Activated CD8-positive, alpha-beta memory T cell treated with anti-CD3 and anti-CD28 coated beads, Interleukin-2, amount 10 ng/mL, durations not matched to agents 7 days and 5 days (primary cell): ENCODE results near the gene ZNF598. TPM values are rescaled to one million over a fixed set of nuclear protein-coding genes. Genes with fewer than 3 reads are reported as not detected.

Experiments used
- ATAC-seq: fragments of 150-1000 bp; cut with Tn5 transposase; one replicate; pipeline ENCODE4 v1.10.0; 2021; ENCODE audit warnings: moderate library complexity
- CTCF ChIA-PET: fragments of 350-600 bp; sonication (Branson Sonifier 250); formaldehyde crosslinking; loops from one replicate; lab custom pipeline; 2021; ENCODE audit warnings: antibody characterized with exemption; lab: Charles Lee
- DNase-seq: peaks from one replicate; pipeline ENCODE4 v3.0.0-alpha.2; 2020
- H3K27ac Mint-ChIP-seq: one replicate; pipeline ENCODE4 v1.8.0; 2021; ENCODE audit warnings: mild to moderate bottlenecking, mixed read lengths
- H3K27me3 Mint-ChIP-seq: one replicate; pipeline ENCODE4 v1.8.0; 2021; ENCODE audit warnings: mixed read lengths
- H3K36me3 Mint-ChIP-seq: one replicate; pipeline ENCODE4 v1.8.0; 2021; ENCODE audit warnings: mild to moderate bottlenecking, mixed read lengths
- H3K4me1 Mint-ChIP-seq: one replicate; pipeline ENCODE4 v1.8.0; 2021; ENCODE audit warnings: mixed read lengths
- H3K4me3 Mint-ChIP-seq: one replicate; pipeline ENCODE4 v1.8.0; 2021; ENCODE audit warnings: mild to moderate bottlenecking, moderate library complexity, mixed read lengths
- H3K9me3 Mint-ChIP-seq: one replicate; pipeline ENCODE4 v1.8.0; 2022; ENCODE audit warnings: low read depth, mixed read lengths
- total RNA-seq, 2 experiments: library from RNA; stranded (reverse); gene quantifications; one replicate each; pipeline ENCODE4 v1.2.3, GENCODE V29; 2021

Gene ZNF598
- total RNA-seq, 2 experiments from 2014 or later: 76.2 to 94.5 TPM

- H3K27ac Mint-ChIP-seq: no peak overlapping the region
- H3K4me1 Mint-ChIP-seq: peaks cover 27% of the 10 kb centered on the region
- H3K27me3 Mint-ChIP-seq: peaks cover 11% of the 10 kb centered on the region
- CTCF ChIA-PET: interaction anchor here (0.8 to 4.3 kb wide), 4 partner anchors 9 to 161 kb away, joined by 3 to 42 read pairs (median 4); no protein-coding TSS in a partner anchor
- DNase-seq: no peak
- no peak for ATAC-seq
- H3K36me3 Mint-ChIP-seq: peaks cover 9% of the 10 kb centered on the region
- H3K4me3 Mint-ChIP-seq: no peak overlapping the region
- H3K9me3 Mint-ChIP-seq: no peaks in the 10 kb centered on the region
Observed at GRCh38 chr16:1992704-1993317, 16.8 kb downstream of the ZNF598 start.

GRCh38 chr16:1991948-1992703 is 17.5 kb downstream of the ZNF598 start:
- CTCF ChIA-PET: interaction anchor here (1.5 to 4.3 kb wide), 4 partner anchors 9 to 15 kb away, joined by 3 to 42 read pairs (median 6); no protein-coding TSS in a partner anchor
- Mint-ChIP-seq H3K27ac (peak overlapping the region; percentile 49), H3K9me3 (no peaks in the 10 kb centered on the region), H3K4me1 (peaks cover 27% of the 10 kb centered on the region), H3K27me3 (peaks cover 11% of the 10 kb centered on the region), H3K36me3 (peaks cover 6% of the 10 kb centered on the region), H3K4me3 (peak overlapping the region; percentile 66)
- ATAC-seq (peak; percentile 76), DNase-seq (peak; percentile 99)

GRCh38 chr16:1991588-1991947 is 18.1 kb downstream of the ZNF598 start:
- H3K36me3 Mint-ChIP-seq: peaks cover 4% of the 10 kb centered on the region
- H3K4me1 Mint-ChIP-seq: peaks cover 24% of the 10 kb centered on the region
- ATAC-seq: no peak
- H3K27me3 Mint-ChIP-seq: peaks cover 11% of the 10 kb centered on the region
- DNase-seq: no peak
- CTCF ChIA-PET: interaction anchor here (1.5 to 2.2 kb wide), 2 partner anchors 12 to 16 kb away, joined by 3 to 10 read pairs; no protein-coding TSS in a partner anchor
- no peaks in the 10 kb centered on the region for H3K9me3 Mint-ChIP-seq
- H3K27ac Mint-ChIP-seq: peak overlapping the region; percentile 78
- H3K4me3 Mint-ChIP-seq: peak overlapping the region; percentile 66

GRCh38 chr16:1991135-1991551 is 18.5 kb downstream of the ZNF598 start:
- peak overlapping the region; percentile 78 for H3K27ac Mint-ChIP-seq
- peaks cover 22% of the 10 kb centered on the region for H3K4me1 Mint-ChIP-seq
- H3K27me3 Mint-ChIP-seq: peaks cover 11% of the 10 kb centered on the region
- peak overlapping the region; percentile 66 for H3K4me3 Mint-ChIP-seq
- DNase-seq: peak; percentile 80
- peaks cover 8% of the 10 kb centered on the region for H3K36me3 Mint-ChIP-seq
- ATAC-seq: peak; percentile 37
- H3K9me3 Mint-ChIP-seq: no peaks in the 10 kb centered on the region
- CTCF ChIA-PET: interaction anchor here (1.0 to 2.2 kb wide), 3 partner anchors 13 to 26 kb away, joined by 3 to 10 read pairs (median 5); partner anchors contain the start of gene RPS2

GRCh38 chr16:1990351-1991134 is 19.1 kb downstream of the ZNF598 start:
- peak; percentile 72 for DNase-seq
- H3K9me3 Mint-ChIP-seq: no peaks in the 10 kb centered on the region
- peak overlapping the region; percentile 66 for H3K4me3 Mint-ChIP-seq
- peak overlapping the region; percentile 78 for H3K27ac Mint-ChIP-seq
- peaks cover 8% of the 10 kb centered on the region for H3K36me3 Mint-ChIP-seq
- peaks cover 11% of the 10 kb centered on the region for H3K27me3 Mint-ChIP-seq
- CTCF ChIA-PET: interaction anchor here (1.0 to 2.2 kb wide), 3 partner anchors 13 to 26 kb away, joined by 3 to 10 read pairs (median 5); partner anchors contain the start of gene RPS2
- peaks cover 24% of the 10 kb centered on the region for H3K4me1 Mint-ChIP-seq
- peak; percentile 8 for ATAC-seq

- no peak overlapping the region for H3K27ac Mint-ChIP-seq
- CTCF ChIA-PET: interaction anchor here (1.0 to 2.2 kb wide), 2 partner anchors 14 to 25 kb away, joined by 5 to 10 read pairs; partner anchors contain the start of gene RPS2
Observed at GRCh38 chr16:1990101-1990350, 19.6 kb downstream of the ZNF598 start.

GRCh38 chr16:1989209-1990100 is 20.2 kb downstream of the ZNF598 start, which contains the start of gene SYNGR3:
TSS of gene SYNGR3 (plus strand) at chr16:1989970. CDS start at chr16:1990103, 133 bp downstream.
- ATAC-seq (no peak), DNase-seq (no peak)
- Mint-ChIP-seq H3K4me1 (peaks cover 34% of the 10 kb centered on the region), H3K4me3 (peak within 1 kb of the TSS; percentile 66), H3K9me3 (no peaks in the 10 kb centered on the region), H3K36me3 (peaks cover 8% of the 10 kb centered on the region), H3K27ac (peak within 1 kb of the TSS; percentile 78), H3K27me3 (peaks cover 11% of the 10 kb centered on the region)
- CTCF ChIA-PET: no interaction called here

More at GRCh38 chr16:1990101-1990350, 19.6 kb downstream of the ZNF598 start:
- Mint-ChIP-seq H3K9me3 (no peaks in the 10 kb centered on the region), H3K4me1 (peaks cover 29% of the 10 kb centered on the region), H3K4me3 (no peak overlapping the region), H3K36me3 (peaks cover 5% of the 10 kb centered on the region), H3K27me3 (peaks cover 11% of the 10 kb centered on the region)
- no peak for DNase-seq
- ATAC-seq: no peak

- CTCF ChIA-PET: interaction anchor here (1.2 kb wide), 1 partner anchor 17 kb away, joined by 4 read pairs; no protein-coding TSS in a partner anchor
- no peak for DNase-seq
- H3K4me3 Mint-ChIP-seq: no peak overlapping the region
- ATAC-seq: no peak
- H3K27ac Mint-ChIP-seq: no peak overlapping the region
- peaks cover 8% of the 10 kb centered on the region for H3K36me3 Mint-ChIP-seq
- peaks cover 22% of the 10 kb centered on the region for H3K27me3 Mint-ChIP-seq
- H3K9me3 Mint-ChIP-seq: no peaks in the 10 kb centered on the region
- H3K4me1 Mint-ChIP-seq: peaks cover 25% of the 10 kb centered on the region
Observed at GRCh38 chr16:1987198-1987597, 22.4 kb downstream of the ZNF598 start.

- peaks cover 8% of the 10 kb centered on the region for H3K36me3 Mint-ChIP-seq
- H3K9me3 Mint-ChIP-seq: no peaks in the 10 kb centered on the region
- CTCF ChIA-PET: interaction anchor here (1.0 to 4.5 kb wide), 5 partner anchors 14 to 170 kb away, joined by 3 to 22 read pairs (median 3); partner anchors contain the start of genes TBL3 and TRAF7
- no peak overlapping the region for H3K27ac Mint-ChIP-seq
- H3K4me3 Mint-ChIP-seq: peak overlapping the region; percentile 83
- peaks cover 38% of the 10 kb centered on the region for H3K27me3 Mint-ChIP-seq
- ATAC-seq (no peak), DNase-seq (no peak)
- peaks cover 13% of the 10 kb centered on the region for H3K4me1 Mint-ChIP-seq
Observed at GRCh38 chr16:1985466-1986150, 24.0 kb downstream of the ZNF598 start.

- H3K27ac Mint-ChIP-seq: peak overlapping the region; percentile 36
- CTCF ChIA-PET: interaction anchor here (1.0 to 4.5 kb wide), 8 partner anchors 13 to 171 kb away, joined by 3 to 22 read pairs (median 5); partner anchors contain the start of genes RPS2, TBL3 and TRAF7
- peaks cover 13% of the 10 kb centered on the region for H3K4me1 Mint-ChIP-seq
- DNase-seq: no peak
- ATAC-seq: peak; percentile 37
- peak overlapping the region; percentile 83 for H3K4me3 Mint-ChIP-seq
- H3K27me3 Mint-ChIP-seq: peaks cover 48% of the 10 kb centered on the region
- no peaks in the 10 kb centered on the region for H3K9me3 Mint-ChIP-seq
- H3K36me3 Mint-ChIP-seq: peaks cover 8% of the 10 kb centered on the region
Observed at GRCh38 chr16:1984347-1985225, 25.0 kb downstream of the ZNF598 start.
